GM23338 (cell line): Measurements from ENCODE around the gene AK2. TPM values are rescaled to one million over a fixed set of nuclear protein-coding genes. Genes with fewer than 3 reads are reported as not detected.

ENCODE experiments used
- ATAC-seq: fragments of 200-7000 bp; cut with Tn5 transposase; 3 replicates; pipeline ENCODE4 v1.9.1; 2020
- DNase-seq: peaks from one replicate; pipeline ENCODE4 v3.0.0-alpha.2; 2015; ENCODE audit warnings: low spot score
- H2AFZ ChIP-seq: fragments of 200-600 bp; sonication (generic); 2 replicates; pipeline ENCODE4 v1.8.0; 2016; ENCODE audit warnings: antibody characterized with exemption, mild to moderate bottlenecking, moderate library complexity
- H3F3A ChIP-seq: fragments of 200-600 bp; sonication (generic); replicated peaks from 2 replicates; pipeline ENCODE4 v1.8.0; 2017; ENCODE audit warnings: antibody characterized with exemption, mixed run types, low read depth
- H3K27ac ChIP-seq: fragments of 200-600 bp; sonication (generic); 2 replicates; pipeline ENCODE4 v1.6.1; 2016; ENCODE audit warnings: low read depth
- H3K27me3 ChIP-seq: fragments of 200-600 bp; sonication (generic); 2 replicates; pipeline ENCODE4 v1.8.0; 2016; ENCODE audit warnings: mild to moderate bottlenecking, mixed run types, moderate library complexity; ENCODE audit not compliant: insufficient read depth
- H3K36me3 ChIP-seq: fragments of 200-600 bp; sonication (generic); 2 replicates; pipeline ENCODE4 v1.8.0; 2016; ENCODE audit warnings: mild to moderate bottlenecking; ENCODE audit not compliant: insufficient read depth
- H3K4me1 ChIP-seq: fragments of 200-600 bp; sonication (generic); 2 replicates; pipeline ENCODE4 v1.8.0; 2016; ENCODE audit warnings: mild to moderate bottlenecking, moderate library complexity; ENCODE audit not compliant: insufficient read depth
- H3K4me2 ChIP-seq: fragments of 200-600 bp; sonication (generic); 2 replicates; pipeline ENCODE4 v1.7.1; 2017; ENCODE audit warnings: mixed run types
- H3K4me3 ChIP-seq: fragments of 200-600 bp; sonication (generic); 2 replicates; pipeline ENCODE4 v1.6.1; 2016; ENCODE audit warnings: mixed run types
- H3K79me2 ChIP-seq: fragments of 200-600 bp; sonication (generic); replicated peaks from 2 replicates; pipeline ENCODE4 v1.8.0; 2017; ENCODE audit warnings: mild to moderate bottlenecking; ENCODE audit not compliant: insufficient read depth
- H3K9me2 ChIP-seq: fragments of 200-600 bp; sonication (generic); 2 replicates; pipeline ENCODE4 v1.8.0; 2017; ENCODE audit not compliant: insufficient read depth
- H4K20me1 ChIP-seq: fragments of 200-600 bp; sonication (generic); replicated peaks from 2 replicates; pipeline ENCODE4 v1.8.0; 2017; ENCODE audit warnings: mild to moderate bottlenecking; ENCODE audit not compliant: insufficient read depth
- H3K27ac Mint-ChIP-seq: 2 replicates; pipeline ENCODE4 v1.8.0; 2020; ENCODE audit warnings: inconsistent platforms, mild to moderate bottlenecking, moderate library complexity, mixed read lengths
- H3K27me3 Mint-ChIP-seq: 3 replicates; pipeline ENCODE4 v1.8.0; 2022; ENCODE audit warnings: low read depth, mild to moderate bottlenecking, moderate library complexity, mixed read lengths, inconsistent platforms; ENCODE audit not compliant: insufficient read depth, poor library complexity
- H3K36me3 Mint-ChIP-seq: 3 replicates; pipeline ENCODE4 v1.8.0; 2021; ENCODE audit warnings: low read depth, mild to moderate bottlenecking, inconsistent platforms, moderate library complexity, mixed read lengths
- H3K4me1 Mint-ChIP-seq: 3 replicates; pipeline ENCODE4 v1.8.0; 2020; ENCODE audit warnings: mild to moderate bottlenecking, inconsistent platforms, mixed read lengths
- H3K4me3 Mint-ChIP-seq: 3 replicates; pipeline ENCODE4 v1.8.0; 2021; ENCODE audit warnings: moderate library complexity, mild to moderate bottlenecking, inconsistent platforms, mixed read lengths
- H3K9me3 Mint-ChIP-seq: 3 replicates; pipeline ENCODE4 v1.8.0; 2020; ENCODE audit warnings: moderate library complexity, mild to moderate bottlenecking, inconsistent platforms, mixed read lengths
- CREB1 ChIP-seq: fragments of 250-450 bp; sonication (Bioruptor Pico); IDR thresholded peaks from 2 replicates; pipeline ENCODE4 v1.5.0; 2020; ENCODE audit warnings: low read depth, mild to moderate bottlenecking, moderate library complexity
- CTCF ChIP-seq, 2 experiments: fragments of 200-600 bp in 1 of 2; sonication (generic) in 1 of 2; conservative IDR thresholded peaks; 2 replicates each; pipeline versions ENCODE4 v1.5.1 to v1.6.1; 2016 to 2017; ENCODE audit warnings: antibody characterized with exemption in 2 of 2, low read depth in 2 of 2, mild to moderate bottlenecking in 2 of 2, moderate library complexity in 1 of 2
- ETS1 ChIP-seq: IDR thresholded peaks from 2 replicates; pipeline ENCODE4 v1.6.1; 2016; ENCODE audit warnings: antibody characterized with exemption
- EZH2 ChIP-seq: fragments of 200-600 bp; sonication (generic); IDR thresholded peaks from one replicate; pipeline ENCODE4 v1.8.0; 2017; ENCODE audit warnings: antibody characterized with exemption, mild to moderate bottlenecking, low read depth; ENCODE audit not compliant: unreplicated experiment
- EZH2phosphoT487 ChIP-seq: fragments of 200-600 bp; sonication (generic); IDR thresholded peaks from one replicate; pipeline ENCODE4 v1.8.1; 2018; ENCODE audit warnings: antibody characterized with exemption; ENCODE audit not compliant: unreplicated experiment
- JUNB ChIP-seq: IDR thresholded peaks from one replicate; pipeline ENCODE4 v1.6.1; 2016; ENCODE audit warnings: antibody characterized with exemption; ENCODE audit not compliant: unreplicated experiment
- NANOG ChIP-seq: IDR thresholded peaks from 2 replicates; pipeline ENCODE4 v1.6.1; 2016; ENCODE audit warnings: antibody characterized with exemption, borderline replicate concordance
- POLR2AphosphoS5 ChIP-seq: IDR thresholded peaks from 2 replicates; pipeline ENCODE4 v1.6.1; 2016; ENCODE audit warnings: antibody characterized with exemption, low read depth
- STAT1 ChIP-seq: IDR thresholded peaks from one replicate; pipeline ENCODE4 v1.6.1; 2016; ENCODE audit warnings: antibody characterized with exemption; ENCODE audit not compliant: unreplicated experiment
- ZNF114 ChIP-seq: fragments of 250-450 bp; sonication (Bioruptor Pico); IDR thresholded peaks from 2 replicates; pipeline ENCODE4 v1.5.0; 2020; ENCODE audit warnings: mild to moderate bottlenecking, moderate library complexity
- ZNF331 ChIP-seq: fragments of 250-450 bp; sonication (Bioruptor Pico); IDR thresholded peaks from 2 replicates; pipeline ENCODE4 v1.5.0; 2020; ENCODE audit warnings: low read depth, mild to moderate bottlenecking, moderate library complexity
- polyA plus RNA-seq: library from polyadenylated mRNA; unstranded; fragments of >200 nt; fragmentation: Nextera tagmentation; extraction: Ambion mirVana; gene quantifications from 2 replicates; pipeline ENCODE4 v1.2.1, GENCODE V29; 2016
- total RNA-seq: library from RNA; depleted of rRNA; stranded (reverse); fragments of >200 nt; shearing (Covaris generic); gene quantifications from 2 replicates; pipeline ENCODE4 v1.2.3, GENCODE V29; 2014
- TF ChIP-seq, protein P1 (sequence below): fragments of 250-450 bp; sonication (Bioruptor Pico); IDR thresholded peaks from 2 replicates; pipeline ENCODE4 v1.5.0; 2020; ENCODE audit warnings: mild to moderate bottlenecking, moderate library complexity
- TF ChIP-seq, protein P2 (sequence below): IDR thresholded peaks from one replicate; pipeline ENCODE4 v1.6.1; 2018; ENCODE audit warnings: antibody characterized with exemption; ENCODE audit not compliant: unreplicated experiment

Gene AK2
- total and polyA plus RNA-seq, 2 experiments from 2014 or later: 125 to 142 TPM

DNA sequence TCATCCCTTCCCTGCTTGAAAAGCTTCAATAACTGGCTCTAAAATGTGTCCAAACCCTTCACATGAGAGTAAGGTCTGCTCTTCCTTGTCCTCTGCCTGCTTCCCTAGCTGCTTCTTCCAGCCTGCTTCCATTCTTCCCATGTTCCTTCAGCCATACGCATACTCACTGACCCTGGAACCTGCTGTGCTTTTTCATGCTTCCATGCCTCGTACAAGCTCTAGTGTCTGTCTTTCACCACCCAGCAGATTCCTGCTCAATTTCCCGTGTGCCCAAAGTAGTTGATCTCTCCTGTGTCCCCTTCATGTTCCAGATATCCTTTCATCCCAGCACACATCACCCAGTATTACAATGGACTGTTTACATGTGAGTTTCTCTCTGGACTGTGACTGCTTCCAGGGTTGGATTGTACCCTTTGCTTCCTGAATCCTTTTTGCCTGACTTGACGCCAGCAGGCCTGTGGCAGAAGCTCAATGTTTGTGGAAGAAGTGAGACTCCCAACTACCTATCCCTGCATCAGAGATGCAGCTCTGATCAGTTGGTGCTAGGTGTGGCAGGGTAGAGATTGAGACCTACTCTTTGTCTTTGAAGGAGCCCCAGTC is 36.2 kb downstream of the AK2 start:
- Mint-ChIP-seq H3K27me3 (peaks cover 5% of the 10 kb centered on the region), H3K36me3 (no peaks in the 10 kb centered on the region), H3K4me3 (no peak overlapping the region), H3K4me1 (peaks cover 19% of the 10 kb centered on the region), H3K9me3 (no peaks in the 10 kb centered on the region), H3K27ac (no peak overlapping the region; the same call in 1 of the 2 replicates)
- no peaks in the 10 kb centered on the region for H3K36me3 ChIP-seq
- H3K9me2 ChIP-seq: no peaks in the 10 kb centered on the region; the same call in 1 of the 2 replicates
- H3K27ac ChIP-seq: no peak overlapping the region
- 0 out of 2 replicates have a peak, but pooled peaks cover 5% of the 10 kb centered on the region for H3K4me1 ChIP-seq
- 0 out of 2 replicates have a peak, but pooled peaks cover 1% of the 10 kb centered on the region for H4K20me1 ChIP-seq
- H3K79me2 ChIP-seq: no peaks in the 10 kb centered on the region
- ATAC-seq: peak; percentile 30; the same call in 2 of the 3 replicates
- no peaks in the 10 kb centered on the region for H3K27me3 ChIP-seq
- H3K4me2 ChIP-seq: no peak overlapping the region
- no peak for DNase-seq
- no peak for TF ChIP-seq EZH2
- TF ChIP-seq JUNB: no peak
- TF ChIP-seq, protein P1, sequence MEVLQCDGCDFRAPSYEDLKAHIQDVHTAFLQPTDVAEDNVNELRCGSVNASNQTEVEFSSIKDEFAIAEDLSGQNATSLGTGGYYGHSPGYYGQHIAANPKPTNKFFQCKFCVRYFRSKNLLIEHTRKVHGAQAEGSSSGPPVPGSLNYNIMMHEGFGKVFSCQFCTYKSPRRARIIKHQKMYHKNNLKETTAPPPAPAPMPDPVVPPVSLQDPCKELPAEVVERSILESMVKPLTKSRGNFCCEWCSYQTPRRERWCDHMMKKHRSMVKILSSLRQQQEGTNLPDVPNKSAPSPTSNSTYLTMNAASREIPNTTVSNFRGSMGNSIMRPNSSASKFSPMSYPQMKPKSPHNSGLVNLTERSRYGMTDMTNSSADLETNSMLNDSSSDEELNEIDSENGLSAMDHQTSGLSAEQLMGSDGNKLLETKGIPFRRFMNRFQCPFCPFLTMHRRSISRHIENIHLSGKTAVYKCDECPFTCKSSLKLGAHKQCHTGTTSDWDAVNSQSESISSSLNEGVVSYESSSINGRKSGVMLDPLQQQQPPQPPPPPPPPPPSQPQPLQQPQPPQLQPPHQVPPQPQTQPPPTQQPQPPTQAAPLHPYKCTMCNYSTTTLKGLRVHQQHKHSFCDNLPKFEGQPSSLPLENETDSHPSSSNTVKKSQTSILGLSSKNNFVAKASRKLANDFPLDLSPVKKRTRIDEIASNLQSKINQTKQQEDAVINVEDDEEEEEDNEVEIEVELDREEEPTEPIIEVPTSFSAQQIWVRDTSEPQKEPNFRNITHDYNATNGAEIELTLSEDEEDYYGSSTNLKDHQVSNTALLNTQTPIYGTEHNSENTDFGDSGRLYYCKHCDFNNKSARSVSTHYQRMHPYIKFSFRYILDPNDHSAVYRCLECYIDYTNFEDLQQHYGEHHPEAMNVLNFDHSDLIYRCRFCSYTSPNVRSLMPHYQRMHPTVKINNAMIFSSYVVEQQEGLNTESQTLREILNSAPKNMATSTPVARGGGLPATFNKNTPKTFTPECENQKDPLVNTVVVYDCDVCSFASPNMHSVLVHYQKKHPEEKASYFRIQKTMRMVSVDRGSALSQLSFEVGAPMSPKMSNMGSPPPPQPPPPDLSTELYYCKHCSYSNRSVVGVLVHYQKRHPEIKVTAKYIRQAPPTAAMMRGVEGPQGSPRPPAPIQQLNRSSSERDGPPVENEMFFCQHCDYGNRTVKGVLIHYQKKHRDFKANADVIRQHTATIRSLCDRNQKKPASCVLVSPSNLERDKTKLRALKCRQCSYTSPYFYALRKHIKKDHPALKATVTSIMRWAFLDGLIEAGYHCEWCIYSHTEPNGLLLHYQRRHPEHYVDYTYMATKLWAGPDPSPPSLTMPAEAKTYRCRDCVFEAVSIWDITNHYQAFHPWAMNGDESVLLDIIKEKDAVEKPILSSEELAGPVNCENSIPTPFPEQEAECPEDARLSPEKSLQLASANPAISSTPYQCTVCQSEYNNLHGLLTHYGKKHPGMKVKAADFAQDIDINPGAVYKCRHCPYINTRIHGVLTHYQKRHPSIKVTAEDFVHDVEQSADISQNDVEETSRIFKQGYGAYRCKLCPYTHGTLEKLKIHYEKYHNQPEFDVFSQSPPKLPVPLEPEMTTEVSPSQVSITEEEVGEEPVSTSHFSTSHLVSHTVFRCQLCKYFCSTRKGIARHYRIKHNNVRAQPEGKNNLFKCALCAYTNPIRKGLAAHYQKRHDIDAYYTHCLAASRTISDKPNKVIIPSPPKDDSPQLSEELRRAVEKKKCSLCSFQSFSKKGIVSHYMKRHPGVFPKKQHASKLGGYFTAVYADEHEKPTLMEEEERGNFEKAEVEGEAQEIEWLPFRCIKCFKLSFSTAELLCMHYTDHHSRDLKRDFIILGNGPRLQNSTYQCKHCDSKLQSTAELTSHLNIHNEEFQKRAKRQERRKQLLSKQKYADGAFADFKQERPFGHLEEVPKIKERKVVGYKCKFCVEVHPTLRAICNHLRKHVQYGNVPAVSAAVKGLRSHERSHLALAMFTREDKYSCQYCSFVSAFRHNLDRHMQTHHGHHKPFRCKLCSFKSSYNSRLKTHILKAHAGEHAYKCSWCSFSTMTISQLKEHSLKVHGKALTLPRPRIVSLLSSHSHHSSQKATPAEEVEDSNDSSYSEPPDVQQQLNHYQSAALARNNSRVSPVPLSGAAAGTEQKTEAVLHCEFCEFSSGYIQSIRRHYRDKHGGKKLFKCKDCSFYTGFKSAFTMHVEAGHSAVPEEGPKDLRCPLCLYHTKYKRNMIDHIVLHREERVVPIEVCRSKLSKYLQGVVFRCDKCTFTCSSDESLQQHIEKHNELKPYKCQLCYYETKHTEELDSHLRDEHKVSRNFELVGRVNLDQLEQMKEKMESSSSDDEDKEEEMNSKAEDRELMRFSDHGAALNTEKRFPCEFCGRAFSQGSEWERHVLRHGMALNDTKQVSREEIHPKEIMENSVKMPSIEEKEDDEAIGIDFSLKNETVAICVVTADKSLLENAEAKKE (CRISPR knock-in tag): no peak
- no peak for TF ChIP-seq EZH2phosphoT487
- TF ChIP-seq, protein P2, sequence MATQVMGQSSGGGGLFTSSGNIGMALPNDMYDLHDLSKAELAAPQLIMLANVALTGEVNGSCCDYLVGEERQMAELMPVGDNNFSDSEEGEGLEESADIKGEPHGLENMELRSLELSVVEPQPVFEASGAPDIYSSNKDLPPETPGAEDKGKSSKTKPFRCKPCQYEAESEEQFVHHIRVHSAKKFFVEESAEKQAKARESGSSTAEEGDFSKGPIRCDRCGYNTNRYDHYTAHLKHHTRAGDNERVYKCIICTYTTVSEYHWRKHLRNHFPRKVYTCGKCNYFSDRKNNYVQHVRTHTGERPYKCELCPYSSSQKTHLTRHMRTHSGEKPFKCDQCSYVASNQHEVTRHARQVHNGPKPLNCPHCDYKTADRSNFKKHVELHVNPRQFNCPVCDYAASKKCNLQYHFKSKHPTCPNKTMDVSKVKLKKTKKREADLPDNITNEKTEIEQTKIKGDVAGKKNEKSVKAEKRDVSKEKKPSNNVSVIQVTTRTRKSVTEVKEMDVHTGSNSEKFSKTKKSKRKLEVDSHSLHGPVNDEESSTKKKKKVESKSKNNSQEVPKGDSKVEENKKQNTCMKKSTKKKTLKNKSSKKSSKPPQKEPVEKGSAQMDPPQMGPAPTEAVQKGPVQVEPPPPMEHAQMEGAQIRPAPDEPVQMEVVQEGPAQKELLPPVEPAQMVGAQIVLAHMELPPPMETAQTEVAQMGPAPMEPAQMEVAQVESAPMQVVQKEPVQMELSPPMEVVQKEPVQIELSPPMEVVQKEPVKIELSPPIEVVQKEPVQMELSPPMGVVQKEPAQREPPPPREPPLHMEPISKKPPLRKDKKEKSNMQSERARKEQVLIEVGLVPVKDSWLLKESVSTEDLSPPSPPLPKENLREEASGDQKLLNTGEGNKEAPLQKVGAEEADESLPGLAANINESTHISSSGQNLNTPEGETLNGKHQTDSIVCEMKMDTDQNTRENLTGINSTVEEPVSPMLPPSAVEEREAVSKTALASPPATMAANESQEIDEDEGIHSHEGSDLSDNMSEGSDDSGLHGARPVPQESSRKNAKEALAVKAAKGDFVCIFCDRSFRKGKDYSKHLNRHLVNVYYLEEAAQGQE: no peak
- no peak for TF ChIP-seq ZNF331 (CRISPR knock-in tag)
- TF ChIP-seq NANOG: no peak
- TF ChIP-seq STAT1: no peak
- TF ChIP-seq CREB1: no peak
- TF ChIP-seq CTCF (conservative IDR thresholded peaks at IDR 0.05; ENCODE audit: low read depth in 2 of 2): no peak
- no peak for TF ChIP-seq ZNF114 (CRISPR knock-in tag)
- TF ChIP-seq ETS1: no peak
- no peak; the same call in 1 of the 2 replicates for TF ChIP-seq POLR2AphosphoS5
- H3K4me3 ChIP-seq: no peak overlapping the region
- no peak overlapping the region for H2AFZ ChIP-seq
- H3F3A ChIP-seq: no peaks in the 10 kb centered on the region; the same call in 1 of the 2 replicates
